Muscle of arm (tissue), 12 donors: ENCODE data around the gene TTC38. TPM values are rescaled to one million over a fixed set of nuclear protein-coding genes. Genes with fewer than 3 reads are reported as not detected.

Source experiments
- DNase-seq: peaks from one replicate; pipeline ENCODE4 v3.0.0-alpha.2; 2013
- polyA plus RNA-seq, 12 donors: library from polyadenylated mRNA; unstranded; fragments of 120-200 nt; gene quantifications; one replicate each; pipeline ENCODE4 v1.2.1, GENCODE V29; 2013; ENCODE audit not compliant: insufficient read length in 12 of 12

TTC38 gene
- polyA plus RNA-seq, 12 donors: 15.9 to 31.8 (median 17.8) TPM; not detected in 1

GRCh38 chr22:46275455-46276122, 7.8 kb downstream of the TTC38 start:
- no peak for DNase-seq

DNA sequence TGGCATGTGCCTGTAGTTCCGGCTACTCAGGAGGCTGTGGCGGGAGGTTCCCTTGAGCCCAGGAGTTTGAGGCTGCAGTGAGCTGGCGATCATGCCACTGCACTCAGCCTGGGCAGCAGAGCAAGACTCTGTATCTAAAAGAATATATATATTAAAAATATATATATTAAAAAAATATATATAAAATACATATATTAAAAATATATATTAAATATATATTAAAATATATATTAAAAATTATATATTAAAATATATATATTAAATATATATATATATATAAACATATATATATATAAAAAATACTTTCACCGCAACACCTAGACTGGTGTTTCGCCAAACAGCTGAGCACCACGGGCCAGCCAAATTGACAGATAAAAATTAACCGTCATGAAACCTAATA, 8.8 kb downstream of the TTC38 start:
- DNase-seq: no peak

- no peak for DNase-seq
These were observed 11.1 kb downstream of the TTC38 start for GRCh38 chr22:46278656-46279645.

GRCh38 chr22:46280063-46280817, 12.4 kb downstream of the TTC38 start:
- no peak for DNase-seq

DNA sequence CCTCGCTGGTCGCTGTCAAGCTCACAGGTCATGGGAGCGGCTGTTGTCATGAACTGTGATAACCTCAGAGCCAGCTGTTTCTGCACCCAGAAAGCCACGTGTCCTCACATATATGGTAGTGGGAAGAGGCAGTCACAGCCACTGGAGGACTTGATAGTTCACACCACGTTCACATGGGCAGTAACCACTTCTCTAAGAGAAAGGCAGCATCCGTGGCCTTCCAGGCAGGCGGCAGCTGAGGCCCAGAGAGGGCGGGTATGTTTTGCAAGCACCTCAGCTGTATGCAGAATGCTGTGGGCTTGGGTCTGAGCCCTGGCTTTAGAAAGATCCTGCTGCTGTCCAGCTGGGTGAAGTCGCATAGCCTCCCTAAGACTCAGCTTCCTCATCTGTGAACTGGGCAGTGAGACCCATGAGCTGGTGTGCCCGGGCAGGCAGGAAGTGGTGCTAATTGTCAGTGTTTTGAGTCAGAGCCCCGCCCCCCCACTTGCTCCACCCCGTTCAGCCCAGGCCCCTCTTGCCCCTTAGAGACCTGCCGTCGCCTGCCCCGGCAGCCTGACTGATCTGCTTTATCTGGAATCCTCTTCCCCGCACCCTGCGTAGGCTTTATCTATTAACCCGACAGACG, 13.3 kb downstream of the TTC38 start:
- no peak for DNase-seq

DNA sequence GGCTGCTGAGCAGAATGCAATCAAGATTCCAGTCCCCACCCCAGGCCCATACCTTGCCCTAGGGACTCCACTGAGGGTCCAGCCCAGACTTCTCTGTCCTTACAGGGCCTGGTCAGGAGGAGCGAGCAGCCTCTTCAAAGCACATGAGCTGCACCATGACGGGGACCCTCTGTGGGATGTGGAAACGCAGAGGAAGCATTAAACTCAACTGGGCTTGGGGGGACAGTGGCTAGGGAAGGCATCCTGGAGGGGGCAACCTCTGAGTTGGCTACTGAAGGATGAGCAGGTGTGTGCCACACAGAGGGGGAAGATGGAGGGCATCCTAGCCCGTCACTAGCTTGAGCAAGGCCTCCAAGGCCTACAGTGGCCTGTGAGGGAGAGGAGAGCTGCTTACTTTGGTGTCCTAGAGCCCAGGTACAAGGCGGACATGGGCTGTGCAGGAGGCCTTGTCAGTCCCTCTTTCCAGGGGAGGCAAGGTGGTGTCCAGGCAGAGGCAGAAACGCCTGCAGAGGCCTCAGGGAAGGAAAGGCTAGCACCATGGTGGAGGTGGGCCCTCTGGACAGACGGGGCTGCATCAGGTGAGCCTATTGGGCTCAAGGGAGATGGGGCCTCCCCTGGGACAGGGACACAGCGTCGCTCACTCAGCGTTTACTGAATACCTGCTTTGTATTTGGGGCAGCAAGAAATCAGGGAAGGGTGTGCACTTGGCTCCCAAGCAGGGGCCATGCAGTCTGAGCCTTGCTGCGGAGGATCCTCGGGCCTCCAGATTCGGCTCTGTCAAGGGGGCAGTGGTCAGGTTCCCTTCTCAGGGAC, 14.3 kb downstream of the TTC38 start:
- no peak for DNase-seq

DNA sequence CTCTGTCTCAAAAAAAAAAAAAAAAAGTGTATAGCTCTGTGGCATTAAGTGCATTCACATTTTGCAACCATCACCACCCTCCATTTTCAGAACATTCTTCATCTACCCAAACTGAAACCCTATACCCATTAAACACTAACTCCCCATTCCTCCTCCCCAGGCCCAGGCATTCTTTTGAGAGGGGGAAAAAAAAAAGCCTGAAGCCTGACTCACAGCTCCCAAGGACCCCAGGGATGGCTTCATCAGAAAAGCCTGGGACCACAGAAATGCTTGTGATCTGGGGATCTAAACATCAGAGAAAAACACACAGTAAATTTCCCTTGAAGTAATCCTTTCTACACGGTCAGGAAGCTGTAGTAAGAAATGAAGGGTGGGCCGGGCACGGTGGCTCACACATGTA, 18.2 kb downstream of the TTC38 start:
- no peak for DNase-seq

DNA sequence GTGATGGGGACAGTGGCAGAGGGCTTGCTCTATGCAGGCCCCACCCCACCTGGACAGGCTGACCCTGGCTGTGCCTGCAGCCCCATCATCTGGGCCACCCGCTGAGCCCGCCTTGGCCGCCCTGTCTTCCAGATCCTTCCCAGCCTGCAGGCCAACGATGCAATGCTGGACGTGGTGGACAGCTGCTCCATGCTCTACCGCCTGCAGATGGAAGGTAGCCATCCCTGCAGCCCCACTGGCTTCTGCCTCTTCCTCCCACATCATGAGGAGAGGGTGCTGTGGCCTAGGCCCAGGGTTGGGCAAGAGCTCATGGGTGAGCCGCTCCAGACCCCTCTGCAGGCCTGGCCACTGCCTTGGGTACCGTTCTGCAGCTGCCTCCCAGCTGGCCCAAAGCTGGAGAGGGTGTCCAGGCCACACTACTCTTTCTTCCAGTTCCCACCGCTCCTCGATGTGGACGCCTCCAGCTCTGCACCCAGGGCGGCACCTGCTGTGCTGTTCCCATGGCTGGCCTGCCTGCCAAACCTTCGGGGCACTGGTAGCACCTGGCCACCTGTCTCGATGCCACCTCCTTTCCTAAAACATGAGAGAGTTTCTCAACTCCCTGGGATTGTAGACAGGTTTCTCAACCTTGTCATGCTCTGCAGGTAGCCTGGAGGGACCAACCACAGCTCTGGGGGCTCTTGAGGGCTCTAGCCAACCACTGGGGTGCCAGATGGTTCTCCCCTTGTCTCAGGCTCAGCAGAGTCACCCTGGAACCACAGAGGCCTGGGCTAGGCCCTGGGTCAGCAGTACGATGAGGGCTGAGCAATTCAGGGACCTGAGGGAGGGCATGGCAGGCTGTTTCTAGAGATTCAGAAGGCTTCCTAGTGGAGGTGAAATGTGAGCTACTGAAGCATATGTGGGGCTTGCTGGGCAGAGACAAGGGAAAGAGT, 19.4 kb downstream of the TTC38 start:
- DNase-seq: no peak

DNA sequence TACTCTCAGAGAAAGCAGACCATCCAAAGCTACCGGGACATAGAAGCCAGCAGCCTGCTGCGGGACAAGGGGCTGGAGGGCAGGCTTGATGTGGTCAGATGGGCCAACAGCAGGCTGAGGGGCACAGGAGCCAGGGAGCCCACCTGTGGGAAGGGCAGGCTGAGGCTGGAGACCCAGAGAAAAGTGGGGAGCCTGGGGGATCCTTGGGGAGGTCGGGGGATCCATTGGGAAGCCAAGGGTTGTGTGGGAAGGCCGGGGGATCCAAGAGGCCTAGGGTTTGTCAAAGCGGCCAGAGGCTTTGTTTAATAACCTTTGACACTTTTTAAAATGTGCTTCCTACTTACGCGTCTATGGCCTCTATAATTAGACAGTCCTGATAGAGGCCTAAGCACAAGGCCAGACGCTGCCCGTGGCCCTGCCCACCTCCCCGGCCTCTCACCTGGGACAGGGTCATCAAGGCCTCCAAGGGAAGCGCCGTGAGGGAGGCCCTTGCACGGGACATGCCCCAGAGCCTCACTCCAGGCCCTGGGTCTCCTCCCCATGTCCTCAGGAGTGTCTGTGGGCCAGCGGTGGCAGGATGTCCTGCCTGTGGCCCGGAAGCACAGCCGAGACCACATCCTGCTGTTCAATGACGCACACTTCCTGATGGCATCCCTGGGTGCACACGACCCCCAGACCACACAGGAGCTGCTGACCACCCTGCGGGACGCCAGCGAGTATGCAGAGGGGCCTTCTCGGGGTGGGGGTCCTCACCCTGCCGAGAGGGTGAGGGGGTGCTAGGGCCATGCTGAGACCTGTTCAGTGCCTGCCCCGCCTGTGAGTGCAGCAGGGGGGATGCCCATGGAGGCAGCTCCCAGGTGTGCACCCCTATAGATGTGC, 20.3 kb downstream of the TTC38 start:
- no peak for DNase-seq

DNA sequence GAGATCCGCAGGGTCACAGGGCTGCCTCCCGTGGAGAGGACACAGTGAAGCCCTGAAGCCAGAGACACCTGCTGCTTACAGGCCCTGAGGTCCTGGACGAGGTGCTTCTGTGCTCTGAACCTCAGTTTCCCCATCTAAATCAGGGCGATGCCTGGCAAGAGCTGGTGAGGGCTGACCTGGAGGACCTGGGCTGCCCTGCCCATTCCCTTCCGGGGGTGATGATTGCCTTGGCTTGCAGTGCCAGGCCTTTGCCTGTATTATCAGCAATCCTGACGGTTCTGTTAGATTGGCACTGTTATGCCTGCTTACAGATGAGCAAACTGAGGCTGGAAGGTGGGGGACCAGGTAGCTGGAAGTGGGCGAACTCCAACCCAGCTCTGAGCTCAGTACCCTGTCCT, 21.0 kb downstream of the TTC38 start:
- no peak for DNase-seq

DNA sequence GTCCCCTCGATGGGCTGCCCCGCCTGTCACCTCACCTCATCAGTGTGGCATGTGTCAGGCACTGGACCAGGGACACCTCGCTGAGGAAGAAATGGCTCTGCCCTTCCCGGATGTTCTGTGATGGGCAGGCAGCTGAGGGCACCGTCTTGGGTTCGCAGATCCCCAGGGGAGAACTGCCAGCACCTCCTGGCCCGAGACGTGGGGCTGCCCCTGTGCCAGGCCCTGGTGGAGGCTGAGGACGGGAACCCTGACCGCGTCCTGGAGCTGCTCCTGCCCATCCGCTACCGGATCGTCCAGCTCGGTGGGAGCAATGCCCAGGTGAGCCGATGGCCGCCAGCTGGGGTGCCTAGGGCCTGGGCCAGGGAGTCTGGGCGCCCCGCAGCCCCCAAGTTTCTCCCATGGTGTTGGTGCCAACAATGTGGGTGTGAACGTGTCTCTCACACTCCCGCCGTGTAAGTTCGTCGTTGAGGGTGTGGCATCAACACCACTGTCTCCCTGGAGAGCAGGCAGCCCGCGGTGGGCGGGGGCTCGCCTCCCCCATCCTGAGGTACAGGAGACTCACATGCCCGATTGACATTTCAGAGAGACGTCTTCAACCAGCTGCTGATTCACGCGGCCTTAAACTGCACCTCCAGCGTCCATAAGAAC, 21.6 kb downstream of the TTC38 start:
- DNase-seq: no peak

- no peak for DNase-seq
These were observed 22.5 kb downstream of the TTC38 start for GRCh38 chr22:46290121-46290842.

GRCh38 chr22:46290843-46291785, 23.3 kb downstream of the TTC38 start:
- DNase-seq: no peak

DNA sequence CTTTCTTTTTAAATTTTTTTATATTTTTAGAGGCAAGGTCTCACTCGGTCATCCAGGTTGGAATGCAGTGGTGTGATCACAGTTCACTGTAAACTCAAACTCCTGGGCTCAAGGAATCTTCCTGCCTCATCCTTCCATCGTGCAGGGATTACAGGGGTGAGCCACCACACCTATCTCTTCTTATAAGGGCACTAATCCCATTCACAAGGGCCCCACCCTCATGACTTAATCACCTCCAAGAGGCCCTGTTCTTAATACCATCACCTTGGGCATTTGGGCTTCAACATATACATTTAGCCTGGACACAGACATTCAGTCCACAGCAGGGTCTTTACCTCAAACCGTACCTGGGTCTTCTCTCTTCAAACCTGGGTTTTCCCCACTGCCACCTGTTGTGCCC, 24.4 kb downstream of the TTC38 start:
- DNase-seq: no peak

DNA sequence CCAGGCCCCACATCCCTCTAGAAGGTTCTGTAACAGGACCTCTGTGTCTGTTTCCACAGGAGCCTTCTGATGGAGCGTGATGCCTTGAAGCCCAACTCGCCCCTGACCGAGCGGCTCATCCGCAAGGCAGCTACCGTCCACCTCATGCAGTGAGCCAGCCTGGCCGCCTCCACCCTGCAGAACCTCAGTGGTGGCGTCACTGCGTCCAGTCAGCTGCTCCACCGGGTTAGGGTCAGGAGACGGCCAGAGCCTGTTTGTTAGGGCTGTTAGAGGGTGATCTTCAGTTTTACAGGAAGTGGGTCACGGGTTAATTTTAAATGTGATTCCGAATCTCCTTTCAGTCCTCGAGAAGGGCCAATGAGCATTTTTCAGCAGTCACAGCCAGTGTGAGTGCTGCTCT, 24.9 kb downstream of the TTC38 start:
- DNase-seq: no peak

GRCh38 chr22:46293577-46294260, 25.9 kb downstream of the TTC38 start:
- peak; percentile 66 for DNase-seq
